T47D (cell line): ENCODE data around the gene PTGFRN.

ENCODE experiments used
- DNase-seq, 2 experiments: peaks; one replicate each; pipeline versions ENCODE4 v3.0.0 to v3.0.0-alpha.2; 2011 to 2012; ENCODE audit warnings: low read depth in 1 of 2, low spot score in 1 of 2
- JUND ChIP-seq: IDR thresholded peaks from 2 replicates; pipeline ENCODE4 v1.6.1; 2012; ENCODE audit warnings: low read depth
- in situ Hi-C: cut with HindIII; loops from 2 replicates; pipeline ENCODE4 v1.10.0; 2016; ENCODE audit warnings: low sequenced_read_pairs, low pct_unique_long_range_greater_than_20kb

Gene PTGFRN

GRCh38 chr1:116912846-116913245 is 3.1 kb downstream of the PTGFRN start:
- in situ Hi-C loops, result no loop called here
- DNase-seq, result no peak
- no peak for TF ChIP-seq JUND

GRCh38 chr1:116913941-116914340 is 4.2 kb downstream of the PTGFRN start:
- no peak for DNase-seq

GRCh38 chr1:116914667-116915066 is 5.0 kb downstream of the PTGFRN start:
- TF ChIP-seq JUND, result no peak
- in situ Hi-C loops, result no loop called here
- no peak for DNase-seq

More at GRCh38 chr1:116913941-116914340, 4.2 kb downstream of the PTGFRN start:
- in situ Hi-C loops, result no loop called here
- TF ChIP-seq JUND, result no peak

GRCh38 chr1:116915086-116915661 is 5.5 kb downstream of the PTGFRN start:
- no peak for TF ChIP-seq JUND
- DNase-seq, result peak in 1 of 2 experiments; percentile 16

GRCh38 chr1:116916002-116916401 is 6.3 kb downstream of the PTGFRN start:
- no peak for DNase-seq
- in situ Hi-C loops, result no loop called here
- TF ChIP-seq JUND, result no peak

More at GRCh38 chr1:116915086-116915661, 5.5 kb downstream of the PTGFRN start:
- in situ Hi-C loops, result no loop called here

GRCh38 chr1:116916533-116917445 is 7.1 kb downstream of the PTGFRN start:
- no peak for TF ChIP-seq JUND
- in situ Hi-C loops, result no loop called here

GRCh38 chr1:116918714-116919357 is 9.1 kb downstream of the PTGFRN start:
- no peak for TF ChIP-seq JUND
- DNase-seq, result no peak
- in situ Hi-C loops, result no loop called here

More at GRCh38 chr1:116916533-116917445, 7.1 kb downstream of the PTGFRN start:
- peak in 1 of 2 experiments; percentile 27 for DNase-seq

GRCh38 chr1:116919802-116920201 is 10.1 kb downstream of the PTGFRN start:
- in situ Hi-C loops, result no loop called here
- DNase-seq, result no peak
- TF ChIP-seq JUND, result no peak

- no peak for DNase-seq
- in situ Hi-C loops, result no loop called here
- TF ChIP-seq JUND, result no peak
These were observed 10.5 kb downstream of the PTGFRN start for GRCh38 chr1:116920211-116920610.

- TF ChIP-seq JUND, result no peak
- DNase-seq, result no peak
- in situ Hi-C loops, result no loop called here
These were observed 11.7 kb downstream of the PTGFRN start for GRCh38 chr1:116921301-116921885.

GRCh38 chr1:116921937-116922336 is 12.2 kb downstream of the PTGFRN start:
- no peak for TF ChIP-seq JUND
- in situ Hi-C loops, result no loop called here
- DNase-seq, result no peak

GRCh38 chr1:116923421-116923820 is 13.7 kb downstream of the PTGFRN start:
- TF ChIP-seq JUND, result no peak
- DNase-seq, result no peak
- in situ Hi-C loops, result no loop called here
